ENCODE data around the gene KLHL25.

The KLHL25 gene

DNA sequence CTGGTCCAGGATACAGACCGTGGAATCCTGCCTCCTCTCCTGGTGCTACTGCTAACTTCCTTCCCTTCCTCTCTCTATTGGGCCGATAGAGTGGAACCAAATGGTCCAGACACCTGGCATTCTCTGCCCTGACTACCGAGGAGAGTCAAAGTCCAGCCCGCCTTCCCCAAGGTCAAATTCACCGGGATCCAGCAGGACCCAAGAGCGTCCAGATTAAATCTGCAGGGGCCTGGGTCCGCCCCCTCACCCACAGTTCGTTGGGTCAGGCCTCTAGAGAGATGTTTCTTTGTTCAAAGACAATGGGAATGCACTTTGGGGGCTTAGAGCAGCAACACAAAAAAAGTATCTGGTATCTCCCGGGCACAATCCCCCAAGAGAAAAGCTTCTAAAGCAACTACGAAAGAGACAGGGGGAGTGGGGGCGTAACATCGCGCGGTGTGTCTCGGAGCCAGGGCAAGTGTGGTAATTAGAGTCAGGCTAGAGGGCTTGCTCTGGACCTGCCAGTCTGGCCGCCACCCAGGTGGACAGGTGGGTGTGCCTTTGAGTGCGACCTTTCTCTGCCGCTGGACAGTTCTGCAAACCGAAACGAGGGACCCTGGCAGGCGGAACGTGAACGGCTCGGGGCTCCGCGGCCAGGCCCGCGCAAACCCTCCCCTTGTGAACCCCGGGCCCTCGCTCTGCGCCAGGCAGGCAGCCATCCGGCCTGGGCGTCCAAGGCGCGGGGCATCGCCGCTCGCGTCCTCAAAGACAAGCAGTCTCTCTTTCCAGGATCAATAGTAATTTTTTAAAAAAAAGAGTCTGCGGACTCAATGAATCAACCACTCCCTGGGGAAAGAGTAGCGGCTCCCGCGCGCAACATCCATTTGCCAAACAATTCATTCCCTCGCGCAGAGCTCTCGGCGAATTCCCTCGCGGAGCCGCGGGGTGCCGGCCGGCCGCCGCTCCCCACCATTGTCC, 806 bp downstream of the KLHL25 start:
- peak overlapping the region; percentile 80 for H3K4me3 ChIP-seq (ENCODE audit: low read length)
- no peak for TF ChIP-seq ZNF274 (IDR thresholded peaks at IDR 0.05; ENCODE audit: low read depth, low read length)

DNA sequence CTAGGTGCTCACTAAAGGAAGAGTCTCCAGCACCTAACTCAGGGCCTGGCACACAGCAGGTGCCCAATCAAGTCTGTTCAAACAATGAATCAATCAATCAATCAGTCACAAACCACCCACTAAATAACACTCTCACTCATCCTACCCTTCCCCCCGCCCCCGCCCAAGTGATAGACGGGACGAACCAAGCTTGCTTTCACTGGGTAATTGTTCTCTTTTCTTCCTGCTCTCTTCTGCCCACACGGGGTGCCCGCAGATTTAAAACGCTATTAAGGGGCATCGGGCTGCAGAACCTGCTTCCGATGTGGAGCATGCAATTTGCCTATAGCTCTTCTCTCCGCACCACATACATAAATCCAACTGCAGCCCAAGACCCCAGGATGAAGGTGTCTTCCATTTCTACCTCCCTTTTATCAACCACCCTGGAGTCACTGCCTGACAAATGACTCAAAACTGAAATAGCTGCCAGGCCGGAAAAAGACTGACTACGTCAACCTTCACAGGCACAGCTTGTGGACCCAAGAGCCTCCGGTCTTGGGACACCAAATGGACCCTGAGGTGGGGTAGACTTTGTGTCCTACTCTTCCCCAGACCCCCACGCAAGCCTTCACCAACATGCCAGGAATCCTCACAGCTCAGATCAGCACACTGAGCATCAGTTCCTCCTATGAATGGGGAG, 1.7 kb downstream of the KLHL25 start:
- H3K4me3 ChIP-seq (ENCODE audit: low read length) = no peak overlapping the region
- TF ChIP-seq ZNF274 (IDR thresholded peaks at IDR 0.05; ENCODE audit: low read depth, low read length) = no peak

DNA sequence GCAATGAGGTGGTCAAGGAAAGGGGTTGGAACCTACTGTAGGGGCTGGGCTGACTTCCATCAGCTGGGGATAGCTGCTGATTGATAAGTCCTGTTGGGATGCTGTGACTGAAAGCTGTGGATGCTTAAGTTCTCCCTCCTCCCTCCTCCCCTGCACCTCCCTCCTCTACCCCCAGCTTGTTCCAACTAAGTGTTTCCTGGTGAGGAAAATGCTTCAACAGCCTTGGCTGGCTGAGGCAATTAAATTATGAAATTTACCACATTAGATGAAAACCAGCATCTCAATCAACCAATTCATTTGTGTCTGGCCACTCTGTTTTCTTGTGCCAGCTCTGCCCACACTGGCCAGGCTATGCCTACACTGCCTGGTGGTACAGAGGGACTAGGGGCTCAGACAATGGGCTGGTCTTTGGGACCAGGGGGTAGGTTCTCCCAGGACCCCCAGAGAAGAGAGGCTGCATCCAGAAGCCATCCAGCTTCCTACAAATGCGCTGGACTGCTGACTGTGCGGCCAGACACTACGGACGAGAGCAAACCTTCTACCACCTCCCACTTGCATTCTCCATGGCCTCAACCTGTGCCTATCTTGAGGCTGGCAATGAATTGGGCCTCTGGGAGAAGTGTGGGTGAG, 2.5 kb downstream of the KLHL25 start:
- TF ChIP-seq ZNF274 (IDR thresholded peaks at IDR 0.05; ENCODE audit: low read depth, low read length) = no peak
- H3K4me3 ChIP-seq (ENCODE audit: low read length) = no peak overlapping the region

DNA sequence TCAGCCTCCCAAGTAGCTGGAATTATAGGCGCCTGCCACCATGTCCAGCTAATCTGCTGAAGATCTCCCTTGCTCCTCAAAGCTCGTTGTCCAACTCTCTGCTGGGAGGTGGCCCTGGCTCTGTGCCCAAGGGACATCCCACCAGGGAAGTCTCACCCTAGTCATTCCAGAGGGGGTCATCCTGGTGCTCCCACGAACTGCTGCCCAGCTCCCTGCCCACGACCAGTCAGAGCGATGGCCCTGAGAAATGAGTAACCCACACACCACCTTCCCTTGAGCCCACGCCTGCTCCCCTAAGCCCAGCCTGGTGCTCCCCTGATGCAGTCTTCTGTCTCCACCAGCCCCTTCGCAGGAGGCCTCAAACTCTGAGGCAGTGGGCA, 5.2 kb downstream of the KLHL25 start:
- H3K4me3 ChIP-seq (ENCODE audit: low read length) = no peak overlapping the region
- no peak for TF ChIP-seq ZNF274 (IDR thresholded peaks at IDR 0.05; ENCODE audit: low read depth, low read length)

DNA sequence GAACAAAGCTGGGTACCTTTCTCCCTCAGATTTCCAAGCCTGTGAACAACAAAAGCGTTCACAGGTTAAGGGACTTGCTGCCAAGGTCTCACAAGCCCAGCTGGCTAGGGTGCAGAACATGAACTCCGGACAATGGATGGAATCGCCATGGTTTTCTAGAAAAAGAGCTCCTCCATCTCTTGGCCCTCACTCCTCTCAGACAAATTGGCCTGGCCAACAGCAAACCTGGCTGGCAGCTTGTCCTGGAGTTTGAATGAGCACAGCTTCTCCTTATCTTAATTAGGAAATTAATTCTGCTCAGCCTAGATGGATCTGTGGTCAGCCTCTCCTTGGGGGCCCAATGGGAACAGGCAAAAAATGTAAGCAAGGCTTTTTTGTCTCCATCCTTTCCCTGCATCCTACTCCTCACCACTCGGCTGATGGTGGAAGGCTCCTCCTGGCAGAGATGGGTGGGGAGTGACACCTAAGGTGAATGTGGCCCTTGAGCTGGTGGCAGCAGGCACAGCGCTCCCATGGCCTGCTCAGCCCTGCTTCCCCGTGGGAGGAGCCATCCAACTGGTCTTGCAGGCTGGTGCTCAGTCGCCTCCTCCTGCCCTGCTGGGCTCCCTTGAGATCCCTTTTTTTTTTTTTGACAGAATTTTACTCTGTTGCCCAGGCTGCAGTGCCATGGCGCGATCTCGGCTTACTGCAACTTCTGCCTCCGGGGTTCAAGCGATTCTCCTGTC, 5.8 kb downstream of the KLHL25 start:
- H3K4me3 ChIP-seq (ENCODE audit: low read length) = no peak overlapping the region

DNA sequence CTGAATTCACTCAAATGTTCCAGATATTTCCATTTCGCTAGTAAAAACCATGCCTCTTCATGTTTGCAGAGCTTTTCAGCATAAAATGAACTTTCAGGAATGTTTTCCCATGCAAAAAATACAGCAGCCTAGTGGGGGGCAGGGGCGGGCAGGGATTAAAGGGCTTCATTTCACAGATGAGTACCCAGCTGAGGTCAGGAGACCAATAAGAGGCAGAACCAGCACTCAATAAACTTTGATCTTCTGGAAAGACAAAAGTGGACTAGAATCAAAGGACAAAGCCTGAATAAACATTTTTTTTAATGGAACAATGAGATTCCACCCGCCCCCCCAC, 8.0 kb downstream of the KLHL25 start:
- H3K4me3 ChIP-seq (ENCODE audit: low read length) = no peak overlapping the region
- TF ChIP-seq ZNF274 (IDR thresholded peaks at IDR 0.05; ENCODE audit: low read depth, low read length) = no peak

More for the DNA sequence above, 5.8 kb downstream of the KLHL25 start:
- TF ChIP-seq ZNF274 (IDR thresholded peaks at IDR 0.05; ENCODE audit: low read depth, low read length) = no peak

DNA sequence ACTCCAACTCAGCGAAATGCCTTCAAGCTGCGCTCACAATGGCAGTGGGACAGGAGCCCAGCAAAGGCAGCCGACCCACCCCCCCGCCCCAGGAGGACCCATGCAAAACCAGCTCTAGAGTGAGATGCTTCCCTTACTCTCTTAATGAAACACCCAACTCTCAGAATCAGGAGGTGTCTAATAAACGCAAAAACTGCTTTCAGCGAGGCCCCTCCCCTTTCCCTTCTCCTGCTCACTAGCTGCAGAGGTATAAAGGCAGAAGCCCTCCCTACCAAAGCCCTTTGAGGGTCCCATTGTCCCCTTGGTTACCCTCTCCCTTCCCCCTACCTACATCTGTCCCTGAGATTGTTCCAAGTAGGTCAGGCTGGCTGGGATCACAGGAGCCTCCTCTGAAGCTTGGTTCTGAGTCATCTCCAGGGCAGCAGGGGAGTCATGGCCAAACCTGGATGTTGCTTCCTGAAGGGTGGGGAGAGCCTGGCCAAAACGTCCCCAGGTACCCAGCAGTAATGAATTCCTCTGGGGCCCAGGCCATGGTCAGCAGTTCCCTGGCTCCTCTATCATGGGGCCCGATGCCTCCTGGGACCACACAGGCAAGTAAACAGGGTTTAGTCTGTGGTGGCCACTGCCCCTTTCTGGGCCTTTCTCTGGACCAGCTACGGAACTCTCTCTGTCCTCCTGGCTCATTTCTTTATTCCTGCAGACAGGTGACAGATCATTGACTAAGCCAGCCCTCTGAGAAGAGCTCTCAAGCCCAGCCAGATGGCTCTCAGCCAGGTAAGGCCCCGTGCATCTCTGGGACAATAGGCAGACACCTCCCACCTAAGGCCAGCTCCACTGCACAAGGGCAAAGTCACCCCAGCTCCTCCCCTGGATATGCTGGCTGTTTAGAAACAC, 8.6 kb downstream of the KLHL25 start:
- H3K4me3 ChIP-seq (ENCODE audit: low read length) = no peak overlapping the region
- TF ChIP-seq ZNF274 (IDR thresholded peaks at IDR 0.05; ENCODE audit: low read depth, low read length) = no peak

DNA sequence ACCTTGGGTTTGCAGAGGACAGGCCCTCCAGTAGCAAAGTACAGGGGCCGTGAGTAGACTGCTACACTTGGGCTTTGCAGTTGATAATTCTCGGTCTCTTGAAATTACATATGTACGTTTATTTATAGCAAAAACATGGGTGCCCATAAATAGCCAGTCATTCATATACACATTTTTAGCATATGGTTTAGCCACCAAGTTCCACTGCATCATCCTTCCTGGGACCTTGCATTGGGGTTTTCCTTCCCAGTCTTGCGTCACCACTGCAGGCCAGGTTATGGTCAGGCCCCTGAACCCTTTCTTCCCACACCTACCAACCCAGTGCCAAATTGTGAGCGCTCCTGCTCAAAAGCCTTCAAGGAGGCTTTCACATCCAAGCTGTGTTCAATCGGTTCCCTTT, 12.7 kb downstream of the KLHL25 start:
- no peak overlapping the region for H3K4me3 ChIP-seq (ENCODE audit: low read length)
- no peak for TF ChIP-seq ZNF274 (IDR thresholded peaks at IDR 0.05; ENCODE audit: low read depth, low read length)

DNA sequence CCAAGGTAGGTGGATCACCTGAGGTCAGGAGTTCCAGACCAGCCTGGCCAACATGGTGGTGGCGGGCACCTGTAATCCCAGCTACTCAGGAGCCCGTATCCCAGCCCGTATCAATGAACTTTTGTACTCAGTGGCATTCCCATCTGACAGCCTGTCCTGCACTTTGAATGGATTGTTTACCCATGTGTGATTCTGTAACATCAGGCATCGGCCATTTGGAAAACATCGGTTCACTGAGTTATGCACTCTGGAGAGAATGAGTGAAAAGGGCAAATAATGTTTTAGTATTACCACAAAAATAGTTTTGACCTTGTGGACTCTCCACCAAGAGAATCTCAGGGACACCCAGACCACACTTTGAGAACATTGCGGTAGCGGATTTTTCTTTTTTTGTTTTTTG, 13.6 kb downstream of the KLHL25 start:
- H3K4me3 ChIP-seq (ENCODE audit: low read length) = no peak overlapping the region

DNA sequence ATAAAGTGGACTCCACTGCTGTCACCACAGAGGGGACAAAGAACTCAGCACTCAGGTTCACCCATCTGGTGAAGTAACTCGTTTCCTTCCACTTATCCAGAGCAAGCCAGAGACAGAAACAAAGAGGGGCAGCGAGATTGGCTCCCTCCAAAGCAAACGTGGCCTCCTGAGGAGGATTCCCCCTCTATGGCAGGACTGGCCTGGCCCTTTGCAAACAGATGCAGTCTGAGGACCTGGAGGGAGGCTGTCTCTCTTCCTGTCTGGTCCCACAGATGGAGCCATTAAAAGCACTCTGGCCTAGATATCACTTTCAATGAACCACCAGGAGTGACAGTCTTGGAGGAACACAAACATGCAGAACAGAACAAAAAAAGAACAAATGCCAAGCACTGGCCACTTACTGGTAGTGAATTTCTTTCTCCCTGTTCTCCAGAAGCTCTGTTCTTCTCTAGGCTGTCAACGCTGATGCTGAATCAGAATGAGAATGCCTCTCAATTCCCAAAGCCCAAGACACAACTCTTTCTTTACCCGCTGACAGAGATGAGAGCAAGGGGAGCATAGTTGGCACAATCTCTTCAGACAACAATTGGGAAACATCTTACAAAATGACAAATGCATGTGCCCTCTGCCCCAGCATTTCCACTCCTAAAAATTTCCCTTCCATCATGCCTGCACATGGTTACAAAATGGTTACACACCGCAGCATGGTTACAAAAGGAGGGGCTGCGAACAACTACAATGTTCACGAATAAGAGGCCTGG, 14.3 kb downstream of the KLHL25 start:
- H3K4me3 ChIP-seq (ENCODE audit: low read length) = no peak overlapping the region
- TF ChIP-seq ZNF274 (IDR thresholded peaks at IDR 0.05; ENCODE audit: low read depth, low read length) = no peak

More for the DNA sequence above, 13.6 kb downstream of the KLHL25 start:
- no peak for TF ChIP-seq ZNF274 (IDR thresholded peaks at IDR 0.05; ENCODE audit: low read depth, low read length)

DNA sequence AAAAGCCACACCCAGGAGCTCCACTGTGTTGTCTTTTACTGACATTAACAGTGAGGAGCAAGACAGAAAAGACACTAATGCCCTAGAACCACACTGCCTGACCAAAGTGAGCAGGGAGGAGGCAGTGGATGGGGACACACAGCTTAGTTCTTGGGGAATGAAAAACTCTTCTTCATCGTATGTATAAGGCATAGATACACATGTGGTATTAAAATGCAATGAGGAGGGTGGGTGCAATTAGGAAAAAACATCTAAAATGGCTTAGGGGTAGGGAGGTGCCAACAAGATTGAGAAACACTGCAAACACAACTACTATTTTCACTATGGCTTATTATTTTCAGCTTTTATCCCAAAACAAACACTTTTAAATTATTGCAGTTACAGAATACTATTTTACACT, 15.5 kb downstream of the KLHL25 start:
- no peak overlapping the region for H3K4me3 ChIP-seq (ENCODE audit: low read length)
- no peak for TF ChIP-seq ZNF274 (IDR thresholded peaks at IDR 0.05; ENCODE audit: low read depth, low read length)

DNA sequence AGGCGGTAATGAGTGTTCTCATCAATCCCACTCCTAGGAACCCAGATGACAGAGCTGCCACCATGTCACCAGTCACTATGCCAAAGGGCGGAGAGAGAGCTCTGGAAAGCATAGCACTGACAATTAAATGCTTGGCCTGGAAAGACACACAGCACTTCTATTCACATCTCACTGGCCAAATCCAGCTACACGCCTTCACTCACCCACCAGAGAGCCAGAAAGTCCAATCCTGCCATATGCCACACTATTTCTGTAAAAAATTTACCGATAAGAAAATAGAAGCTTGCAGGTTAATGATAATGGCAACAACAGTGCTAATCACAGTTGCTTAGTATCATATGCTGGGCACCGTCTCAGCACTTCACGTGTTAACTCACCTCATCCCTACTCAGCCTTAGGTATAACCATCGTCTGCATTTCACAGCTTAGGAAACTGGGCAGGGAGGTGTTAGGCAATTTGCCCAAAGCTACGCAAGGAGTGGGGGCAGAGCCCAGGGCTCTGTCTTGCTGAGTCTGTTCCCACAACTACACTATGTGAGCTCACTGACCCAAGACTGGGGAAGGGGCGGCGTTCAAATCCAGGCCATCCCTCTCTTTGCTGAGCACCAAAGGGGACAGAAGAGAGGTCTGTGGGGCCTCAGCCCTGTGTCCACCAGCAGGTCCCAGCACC, 16.5 kb downstream of the KLHL25 start:
- H3K4me3 ChIP-seq (ENCODE audit: low read length) = no peak overlapping the region
- no peak for TF ChIP-seq ZNF274 (IDR thresholded peaks at IDR 0.05; ENCODE audit: low read depth, low read length)
